CD4-positive, alpha-beta T cell treated with Interleukin-15 for 1 hour (primary cell): ENCODE results near the gene ATXN1.
"Not testable (repeated sequence)": the region's sequence is repeated elsewhere in the genome, so short reads cannot be mapped to it uniquely, and the experiment has no call there.

Experiments
- DNase-seq: peaks from one replicate; pipeline ENCODE4 v3.0.0-alpha.2; 2020

Gene ATXN1

GRCh38 chr6:16635291-16635809, 125.9 kb downstream of the ATXN1 start:
- DNase-seq = no peak

- no peak for DNase-seq
These were observed 126.4 kb downstream of the ATXN1 start for GRCh38 chr6:16634855-16635254.

GRCh38 chr6:16633961-16634360, 127.3 kb downstream of the ATXN1 start:
- no peak for DNase-seq

GRCh38 chr6:16633465-16633864, 127.8 kb downstream of the ATXN1 start:
- DNase-seq = no peak

- DNase-seq = no peak
These were observed 129.2 kb downstream of the ATXN1 start for GRCh38 chr6:16632101-16632500.

- DNase-seq = no peak
These were observed 131.1 kb downstream of the ATXN1 start for GRCh38 chr6:16630026-16630643.

GRCh38 chr6:16628580-16628979, 132.7 kb downstream of the ATXN1 start:
- not testable (repeated sequence) for DNase-seq

GRCh38 chr6:16626650-16627049, 134.6 kb downstream of the ATXN1 start:
- no peak for DNase-seq

GRCh38 chr6:16625291-16626265, 135.7 kb downstream of the ATXN1 start:
- DNase-seq = no peak

- DNase-seq = no peak
These were observed 136.5 kb downstream of the ATXN1 start for GRCh38 chr6:16624636-16625290.

GRCh38 chr6:16623731-16624130, 137.5 kb downstream of the ATXN1 start:
- DNase-seq = no peak

- no peak for DNase-seq
These were observed 138.1 kb downstream of the ATXN1 start for GRCh38 chr6:16623029-16623653.

GRCh38 chr6:16622193-16622592, 139.1 kb downstream of the ATXN1 start:
- no peak for DNase-seq

GRCh38 chr6:16621002-16621401, 140.3 kb downstream of the ATXN1 start:
- DNase-seq = no peak

GRCh38 chr6:16619777-16620176, 141.5 kb downstream of the ATXN1 start:
- DNase-seq = no peak

GRCh38 chr6:16618962-16619361, 142.3 kb downstream of the ATXN1 start:
- no peak for DNase-seq

- not testable (repeated sequence) for DNase-seq
These were observed 146.0 kb downstream of the ATXN1 start for GRCh38 chr6:16615215-16615614.

- DNase-seq = not testable (repeated sequence)
These were observed 147.1 kb downstream of the ATXN1 start for GRCh38 chr6:16614143-16614542.

- DNase-seq = not testable (repeated sequence)
These were observed 147.8 kb downstream of the ATXN1 start for GRCh38 chr6:16613504-16613903.

- no peak for DNase-seq
These were observed 152.8 kb downstream of the ATXN1 start for GRCh38 chr6:16608444-16608843.

- DNase-seq = no peak
These were observed 159.2 kb downstream of the ATXN1 start for GRCh38 chr6:16602035-16602434.

GRCh38 chr6:16600701-16601100, 160.6 kb downstream of the ATXN1 start:
- DNase-seq = no peak

- DNase-seq = no peak
These were observed 161.2 kb downstream of the ATXN1 start for GRCh38 chr6:16600026-16600425.
